Gastrocnemius medialis (tissue), 4 donors: Measurements from ENCODE around the gene DDRGK1.

Experiments
- POLR2A ChIP-seq, 2 donors: fragments of 450-650 bp; IDR thresholded peaks; one replicate each; pipeline ENCODE4 v1.6.1; 2017; ENCODE audit warnings: antibody characterized with exemption in 2 of 2, mild to moderate bottlenecking in 2 of 2, moderate library complexity in 2 of 2
- TF ChIP-seq, protein P1 (sequence below), 5 experiments: fragments of 450-650 bp in 3 of 5; fragments of 200-600 bp in 2 of 5; sonication (generic) in 2 of 5; IDR thresholded peaks in 4 of 5; conservative IDR thresholded peaks in 1 of 5; 1 replicate in 4 of 5; 2 replicates in 1 of 5; pipeline ENCODE4 v1.5.1; 2016 to 2019; ENCODE audit warnings: antibody characterized with exemption in 5 of 5, mild to moderate bottlenecking in 3 of 5, moderate library complexity in 3 of 5

DNA sequence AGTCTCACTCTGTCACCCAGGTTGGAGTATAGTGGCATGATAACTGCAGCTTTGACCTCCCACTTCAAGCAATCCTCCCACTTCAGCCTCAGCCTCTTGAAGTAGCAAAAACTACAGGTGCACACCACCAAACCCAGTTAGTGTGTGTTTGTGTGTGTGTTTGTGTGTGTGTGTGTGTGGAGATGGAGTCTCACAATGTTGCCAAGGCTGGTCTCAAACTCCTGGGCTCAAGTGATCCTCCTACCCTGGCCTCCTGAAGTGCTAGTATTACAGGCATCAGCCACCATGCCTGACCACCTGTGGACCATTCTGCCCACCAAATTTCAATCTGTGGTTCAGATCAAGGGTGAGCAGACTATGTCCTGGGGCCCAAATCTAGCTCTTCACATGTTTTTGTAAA lies 53.6 kb downstream of the DDRGK1 start:
- TF ChIP-seq, protein P1, sequence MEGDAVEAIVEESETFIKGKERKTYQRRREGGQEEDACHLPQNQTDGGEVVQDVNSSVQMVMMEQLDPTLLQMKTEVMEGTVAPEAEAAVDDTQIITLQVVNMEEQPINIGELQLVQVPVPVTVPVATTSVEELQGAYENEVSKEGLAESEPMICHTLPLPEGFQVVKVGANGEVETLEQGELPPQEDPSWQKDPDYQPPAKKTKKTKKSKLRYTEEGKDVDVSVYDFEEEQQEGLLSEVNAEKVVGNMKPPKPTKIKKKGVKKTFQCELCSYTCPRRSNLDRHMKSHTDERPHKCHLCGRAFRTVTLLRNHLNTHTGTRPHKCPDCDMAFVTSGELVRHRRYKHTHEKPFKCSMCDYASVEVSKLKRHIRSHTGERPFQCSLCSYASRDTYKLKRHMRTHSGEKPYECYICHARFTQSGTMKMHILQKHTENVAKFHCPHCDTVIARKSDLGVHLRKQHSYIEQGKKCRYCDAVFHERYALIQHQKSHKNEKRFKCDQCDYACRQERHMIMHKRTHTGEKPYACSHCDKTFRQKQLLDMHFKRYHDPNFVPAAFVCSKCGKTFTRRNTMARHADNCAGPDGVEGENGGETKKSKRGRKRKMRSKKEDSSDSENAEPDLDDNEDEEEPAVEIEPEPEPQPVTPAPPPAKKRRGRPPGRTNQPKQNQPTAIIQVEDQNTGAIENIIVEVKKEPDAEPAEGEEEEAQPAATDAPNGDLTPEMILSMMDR (IDR thresholded peaks at IDR 0.05 in 4 of 5, conservative IDR thresholded peaks at IDR 0.05 in 1 of 5) = no peak
- TF ChIP-seq POLR2A (IDR thresholded peaks at IDR 0.05) = no peak
